ENCODE measurements around the gene KCNG2. TPM values are rescaled to one million over a fixed set of nuclear protein-coding genes. Genes with fewer than 3 reads are reported as not detected.

Gene KCNG2
- total and polyA plus RNA-seq, 2 of the 8 experiments (the other 6 are each of a cell fraction or from before 2014, with no cell fraction given), result 0.19 to 0.74 TPM

- Histone ChIP-seq H4K91ac (replicated peaks; ENCODE audit: insufficient read length, low read length) (no peak overlapping the region), H2AFZ (ENCODE audit: low read length) (no peak overlapping the region), H3K79me2 (ENCODE audit: control insufficient read depth in 1 of 2, insufficient read depth in 2 of 2, low read length in 2 of 2) (no peaks in the 10 kb centered on the region), H3K27ac (ENCODE audit: low read depth, low read length) (no peak overlapping the region), H2BK5ac (ENCODE audit: low read depth, low read length) (no peak overlapping the region), H3K4me1 (replicated peaks in 1 of 4; ENCODE audit: control insufficient read depth in 3 of 4, insufficient read depth in 4 of 4, low read length in 3 of 4) (peaks cover 0 to under 1% (median 0%) of the 10 kb centered on the region in 4 experiments; a peak in 1 of 7 replicates), H3K27me3 (replicated peaks in 1 of 4; ENCODE audit: control insufficient read depth in 3 of 4, extremely low read depth in 1 of 4, insufficient read depth in 3 of 4, low read length in 3 of 4) (no peaks in the 10 kb centered on the region), H3K4me3 (ENCODE audit: extremely low read depth in 1 of 4, insufficient read depth in 2 of 4, low read depth in 3 of 4, low read length in 4 of 4) (no peak overlapping the region), H3K23me2 (ENCODE audit: low read depth, low read length) (peaks cover 8% of the 10 kb centered on the region; the same call in 1 of the 2 replicates), H2BK120ac (replicated peaks; ENCODE audit: low read depth, low read length) (no peak overlapping the region), H3K36me3 (ENCODE audit: control insufficient read depth in 2 of 4, insufficient read depth in 4 of 4, low read length in 3 of 4) (no peaks in the 10 kb centered on the region), H2BK15ac (ENCODE audit: low read length) (no peak overlapping the region), H3K9ac (replicated peaks in 1 of 4; ENCODE audit: extremely low read depth in 1 of 4, low read depth in 3 of 4, low read length in 3 of 4) (no peak overlapping the region), H4K5ac (ENCODE audit: insufficient read length, low read depth, low read length) (no peak overlapping the region), H3K4me2 (ENCODE audit: insufficient read depth in 1 of 2, low read depth in 2 of 2, low read length in 2 of 2) (no peak overlapping the region), H3K9me3 (ENCODE audit: insufficient read depth in 2 of 2, low read depth in 1 of 2, low read length in 1 of 2) (no peaks in the 10 kb centered on the region), H3K23ac (ENCODE audit: insufficient read length) (no peak overlapping the region), H3K56ac (replicated peaks; ENCODE audit: insufficient read length, low read depth, low read length) (no peak overlapping the region), H4K8ac (ENCODE audit: extremely low read depth, insufficient read depth, low read length) (no peak overlapping the region), H2AK5ac (ENCODE audit: low read depth, low read length) (no peak overlapping the region), H2BK12ac (ENCODE audit: low read depth, low read length) (no peak overlapping the region), H4K20me1 (replicated peaks in 1 of 2; ENCODE audit: control insufficient read depth in 1 of 2, insufficient read depth in 2 of 2, low read length in 2 of 2) (no peaks in the 10 kb centered on the region), H3K18ac (ENCODE audit: extremely low read depth, low read length) (no peak overlapping the region), H2BK20ac (ENCODE audit: low read length) (no peak overlapping the region), H3K79me1 (ENCODE audit: low read depth, low read length) (no peaks in the 10 kb centered on the region), H3K14ac (ENCODE audit: insufficient read length) (no peak overlapping the region), H3K4ac (replicated peaks; ENCODE audit: insufficient read length, low read depth, low read length) (no peak overlapping the region)
- FAIRE-seq (no peak), DNase-seq (ENCODE audit: low read depth in 1 of 2, low spot score in 2 of 2) (no peak)
- ChIA-PET POLR2A (ENCODE audit: partially characterized antibody) (no interaction called here), CTCF (ENCODE audit: partially characterized antibody) (interaction anchor here (0.7 to 1.3 kb wide), 2 partner anchors 52 to 481 kb away, joined by 3 to 4 read pairs; no protein-coding TSS in a partner anchor)
- 86% methylated on average over 2 of the region's 2 CpGs; no CpG with 5 or more reads in 1 of the 2 experiments for WGBS, 2 experiments (ENCODE audit: extremely low coverage in 1 of 2, insufficient coverage in 1 of 2, insufficient read length in 1 of 2, insufficient replicate concordance in 2 of 2, low coverage in 1 of 2, low lambda C conversion rate in 2 of 2, missing lambda C conversion rate in 1 of 2)
These were observed 63.9 kb downstream of the KCNG2 start for GRCh38 chr18:79861687-79862086.

All from H1 (cell line).